Skeletal muscle satellite cell (primary cell): ENCODE measurements around the gene UBL5. TPM values are rescaled to one million over a fixed set of nuclear protein-coding genes. Genes with fewer than 3 reads are reported as not detected.

Source experiments
- H3K27me3 ChIP-seq: 2 replicates; pipeline ENCODE4 v1.7.0; 2013; ENCODE audit warnings: low read length; ENCODE audit not compliant: control insufficient read depth, insufficient read depth
- H3K36me3 ChIP-seq: 2 replicates; pipeline ENCODE4 v1.7.0; 2013; ENCODE audit warnings: mild to moderate bottlenecking, control low read depth, low read length; ENCODE audit not compliant: insufficient read depth
- H3K4me1 ChIP-seq: 2 replicates; pipeline ENCODE4 v1.7.0; 2013; ENCODE audit warnings: low read length; ENCODE audit not compliant: control insufficient read depth, insufficient read depth
- H3K4me2 ChIP-seq: 2 replicates; pipeline ENCODE4 v1.7.0; 2013; ENCODE audit warnings: mild to moderate bottlenecking, low read length
- H3K4me3 ChIP-seq: 2 replicates; pipeline ENCODE4 v1.7.0; 2013; ENCODE audit warnings: low read length
- H3K9ac ChIP-seq: 2 replicates; pipeline ENCODE4 v1.7.0; 2013; ENCODE audit warnings: mild to moderate bottlenecking, low read depth, low read length, moderate library complexity
- H3K9me3 ChIP-seq: replicated peaks from 2 replicates; pipeline ENCODE4 v1.7.0; 2013; ENCODE audit warnings: mild to moderate bottlenecking, control low read depth, low read length
- small RNA-seq: library from RNA; depleted of rRNA; stranded (forward); fragments of <200 nt; gene quantifications from one replicate; pipeline ENCODE3, GENCODE V24; 2012

Gene UBL5

GRCh38 chr19:9875031-9875627, 47.4 kb downstream of the UBL5 start:
- no peak overlapping the region for H3K9ac ChIP-seq
- H3K4me1 ChIP-seq = peaks cover 5% of the 10 kb centered on the region
- no peaks in the 10 kb centered on the region for H3K36me3 ChIP-seq
- no peak overlapping the region for H3K4me2 ChIP-seq
- no peak overlapping the region for H3K4me3 ChIP-seq
- H3K27me3 ChIP-seq = peaks cover 6% of the 10 kb centered on the region
- H3K9me3 ChIP-seq = no peaks in the 10 kb centered on the region

- H3K4me1 ChIP-seq = peaks cover 5% of the 10 kb centered on the region
- no peak overlapping the region for H3K4me3 ChIP-seq
- H3K4me2 ChIP-seq = no peak overlapping the region
- no peaks in the 10 kb centered on the region for H3K9me3 ChIP-seq
- H3K9ac ChIP-seq = no peak overlapping the region
- H3K27me3 ChIP-seq = peaks cover 8% of the 10 kb centered on the region
- no peaks in the 10 kb centered on the region for H3K36me3 ChIP-seq
These were observed 48.1 kb downstream of the UBL5 start for GRCh38 chr19:9875796-9876195.

- Histone ChIP-seq H3K9me3 (no peaks in the 10 kb centered on the region), H3K9ac (no peak overlapping the region), H3K36me3 (no peaks in the 10 kb centered on the region), H3K4me3 (no peak overlapping the region), H3K4me1 (peaks cover 5% of the 10 kb centered on the region), H3K4me2 (no peak overlapping the region), H3K27me3 (peaks cover 9% of the 10 kb centered on the region)
These were observed 50.2 kb downstream of the UBL5 start for GRCh38 chr19:9877780-9878510.

- Histone ChIP-seq H3K9ac (no peak overlapping the region), H3K36me3 (no peaks in the 10 kb centered on the region), H3K4me1 (peaks cover 5% of the 10 kb centered on the region), H3K4me3 (no peak overlapping the region), H3K4me2 (no peak overlapping the region), H3K9me3 (no peaks in the 10 kb centered on the region), H3K27me3 (peaks cover 9% of the 10 kb centered on the region)
These were observed 50.9 kb downstream of the UBL5 start for GRCh38 chr19:9878511-9879196.

Small RNA genes lying within 50 kb of the gene (small RNA-seq; reads per million reads assigned to genes)
- gene RF00156 = not detected
